ENCODE results near the gene MOB3C. TPM values are rescaled to one million over a fixed set of nuclear protein-coding genes. Genes with fewer than 3 reads are reported as not detected.

Gene MOB3C
- total RNA-seq, 2 experiments from 2014 or later, result 6.3 to 8.7 TPM

DNA sequence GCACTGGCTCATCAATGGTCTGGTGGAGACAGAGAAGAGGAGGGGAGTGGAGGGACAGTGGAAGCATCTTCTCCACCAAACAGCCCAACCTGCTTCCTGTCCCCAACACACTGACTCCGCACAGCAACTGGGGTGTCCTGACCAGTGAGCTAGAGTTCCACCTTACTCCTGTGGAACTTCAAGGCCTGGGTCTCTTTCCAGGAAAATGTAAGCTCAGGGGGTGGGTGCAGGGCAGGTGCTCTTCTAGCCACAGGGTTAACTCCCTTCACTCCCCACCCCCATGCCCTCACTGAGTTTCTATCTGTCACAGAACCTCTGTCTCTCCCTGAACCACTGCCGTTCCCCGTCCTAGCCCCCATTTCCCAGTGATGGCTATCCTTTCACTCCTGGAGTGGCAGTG lies 876 bp downstream of the MOB3C start:
- H3K4me3 Mint-ChIP-seq, result peak overlapping the region; percentile 88
- intact Hi-C loops (cut with micrococcal nuclease), result loop anchor here (5.0 to 10.0 kb wide), 2 partner anchors 52 to 109 kb away; partner anchors contain the start of gene ATPAF1
- H3K27ac Mint-ChIP-seq, result peak overlapping the region; percentile 91
- TF ChIP-seq, protein P1, sequence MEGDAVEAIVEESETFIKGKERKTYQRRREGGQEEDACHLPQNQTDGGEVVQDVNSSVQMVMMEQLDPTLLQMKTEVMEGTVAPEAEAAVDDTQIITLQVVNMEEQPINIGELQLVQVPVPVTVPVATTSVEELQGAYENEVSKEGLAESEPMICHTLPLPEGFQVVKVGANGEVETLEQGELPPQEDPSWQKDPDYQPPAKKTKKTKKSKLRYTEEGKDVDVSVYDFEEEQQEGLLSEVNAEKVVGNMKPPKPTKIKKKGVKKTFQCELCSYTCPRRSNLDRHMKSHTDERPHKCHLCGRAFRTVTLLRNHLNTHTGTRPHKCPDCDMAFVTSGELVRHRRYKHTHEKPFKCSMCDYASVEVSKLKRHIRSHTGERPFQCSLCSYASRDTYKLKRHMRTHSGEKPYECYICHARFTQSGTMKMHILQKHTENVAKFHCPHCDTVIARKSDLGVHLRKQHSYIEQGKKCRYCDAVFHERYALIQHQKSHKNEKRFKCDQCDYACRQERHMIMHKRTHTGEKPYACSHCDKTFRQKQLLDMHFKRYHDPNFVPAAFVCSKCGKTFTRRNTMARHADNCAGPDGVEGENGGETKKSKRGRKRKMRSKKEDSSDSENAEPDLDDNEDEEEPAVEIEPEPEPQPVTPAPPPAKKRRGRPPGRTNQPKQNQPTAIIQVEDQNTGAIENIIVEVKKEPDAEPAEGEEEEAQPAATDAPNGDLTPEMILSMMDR (IDR thresholded peaks at IDR 0.05), result no peak
- no peaks in the 10 kb centered on the region for H3K9me3 Mint-ChIP-seq
- H3K27me3 Mint-ChIP-seq, result no peaks in the 10 kb centered on the region
- H3K36me3 Mint-ChIP-seq (ENCODE audit: low read depth), result no peaks in the 10 kb centered on the region
- ChIA-PET POLR2A (interaction anchor here (0.7 to 6.4 kb wide), 6 partner anchors 8 to 312 kb away, joined by 3 to 55 read pairs (median 4); partner anchors contain the start of genes LRRC41, MKNK1 and UQCRH), CTCF (interaction anchor here (1.2 to 5.4 kb wide), 2 partner anchors 11 to 83 kb away, joined by 4 to 47 read pairs; partner anchors contain the start of gene MKNK1)
- H3K4me1 Mint-ChIP-seq (ENCODE audit: low read depth), result peaks cover 49% of the 10 kb centered on the region
- peak; percentile 48 for DNase-seq
- peak; percentile 43 for ATAC-seq

DNA sequence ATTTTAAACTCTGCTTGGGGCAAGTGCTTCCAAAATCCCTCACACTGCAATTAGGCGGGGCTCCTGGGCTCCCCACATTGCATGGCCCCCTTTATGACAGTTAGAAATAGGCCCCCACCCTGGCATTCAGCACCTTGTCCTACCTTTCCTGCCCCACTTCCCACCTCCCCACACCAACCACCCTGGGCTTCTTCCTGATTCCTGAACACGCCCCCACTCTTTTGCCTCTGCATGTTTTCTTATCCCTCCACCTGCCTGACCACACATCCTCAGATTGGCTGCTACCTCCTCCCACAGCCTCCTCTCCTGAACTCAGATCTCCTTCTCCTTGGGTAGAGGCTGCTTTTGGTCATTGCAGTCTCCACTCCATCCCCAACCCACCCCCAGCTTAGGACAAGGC lies 1.5 kb downstream of the MOB3C start:
- intact Hi-C loops (cut with micrococcal nuclease), result loop anchor here (5.0 to 10.0 kb wide), 2 partner anchors 52 to 110 kb away; partner anchors contain the start of gene ATPAF1
- ChIA-PET CTCF (interaction anchor here (1.4 to 5.4 kb wide), 2 partner anchors 11 to 100 kb away, joined by 3 to 47 read pairs; partner anchors contain the start of gene MKNK1), POLR2A (interaction anchor here (0.8 to 6.4 kb wide), 4 partner anchors 11 to 312 kb away, joined by 3 to 55 read pairs (median 4); partner anchors contain the start of genes LRRC41, MKNK1 and UQCRH)
- peaks cover 49% of the 10 kb centered on the region for H3K4me1 Mint-ChIP-seq (ENCODE audit: low read depth)
- ATAC-seq (no peak), DNase-seq (no peak)
- H3K27ac Mint-ChIP-seq, result peak overlapping the region; percentile 91
- no peaks in the 10 kb centered on the region for H3K27me3 Mint-ChIP-seq
- H3K9me3 Mint-ChIP-seq, result no peaks in the 10 kb centered on the region
- H3K36me3 Mint-ChIP-seq (ENCODE audit: low read depth), result no peaks in the 10 kb centered on the region
- peak overlapping the region; percentile 88 for H3K4me3 Mint-ChIP-seq
- TF ChIP-seq, protein P1 (IDR thresholded peaks at IDR 0.05), result no peak

DNA sequence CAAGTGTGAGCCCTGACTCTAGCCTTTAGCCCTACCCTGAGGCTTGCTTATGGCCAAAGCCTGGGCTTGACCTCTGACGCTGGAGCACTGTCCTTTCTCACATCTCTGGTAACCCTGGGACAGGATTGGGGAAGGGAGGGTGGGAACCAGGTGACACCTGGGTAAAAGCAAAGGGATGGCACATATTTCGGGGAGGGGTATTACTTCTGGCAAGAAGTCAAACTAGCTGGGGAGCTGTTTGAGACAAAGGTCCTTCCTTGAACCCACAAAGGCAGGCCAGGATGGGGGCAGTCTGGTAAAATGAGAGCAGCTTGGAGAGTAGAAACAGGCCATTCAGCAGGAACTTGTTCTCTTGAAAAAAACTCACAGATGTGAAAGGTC lies 2.0 kb downstream of the MOB3C start:
- ChIA-PET POLR2A (interaction anchor here (0.6 to 6.4 kb wide), 2 partner anchors 11 to 264 kb away, joined by 3 to 55 read pairs; partner anchors contain the start of gene MKNK1), CTCF (interaction anchor here (0.7 to 5.4 kb wide), 4 partner anchors 10 to 168 kb away, joined by 3 to 47 read pairs (median 4); partner anchors contain the start of gene MKNK1)
- Mint-ChIP-seq H3K27me3 (no peaks in the 10 kb centered on the region), H3K27ac (no peak overlapping the region), H3K36me3 (ENCODE audit: low read depth) (peaks cover under 1% of the 10 kb centered on the region), H3K9me3 (no peaks in the 10 kb centered on the region), H3K4me1 (ENCODE audit: low read depth) (peaks cover 49% of the 10 kb centered on the region), H3K4me3 (no peak overlapping the region)
- DNase-seq (no peak), ATAC-seq (no peak)
- TF ChIP-seq, protein P1 (IDR thresholded peaks at IDR 0.05), result no peak
- intact Hi-C loops (cut with micrococcal nuclease), result loop anchor here (10.0 kb wide), 1 partner anchor 110 kb away; no protein-coding TSS in a partner anchor

DNA sequence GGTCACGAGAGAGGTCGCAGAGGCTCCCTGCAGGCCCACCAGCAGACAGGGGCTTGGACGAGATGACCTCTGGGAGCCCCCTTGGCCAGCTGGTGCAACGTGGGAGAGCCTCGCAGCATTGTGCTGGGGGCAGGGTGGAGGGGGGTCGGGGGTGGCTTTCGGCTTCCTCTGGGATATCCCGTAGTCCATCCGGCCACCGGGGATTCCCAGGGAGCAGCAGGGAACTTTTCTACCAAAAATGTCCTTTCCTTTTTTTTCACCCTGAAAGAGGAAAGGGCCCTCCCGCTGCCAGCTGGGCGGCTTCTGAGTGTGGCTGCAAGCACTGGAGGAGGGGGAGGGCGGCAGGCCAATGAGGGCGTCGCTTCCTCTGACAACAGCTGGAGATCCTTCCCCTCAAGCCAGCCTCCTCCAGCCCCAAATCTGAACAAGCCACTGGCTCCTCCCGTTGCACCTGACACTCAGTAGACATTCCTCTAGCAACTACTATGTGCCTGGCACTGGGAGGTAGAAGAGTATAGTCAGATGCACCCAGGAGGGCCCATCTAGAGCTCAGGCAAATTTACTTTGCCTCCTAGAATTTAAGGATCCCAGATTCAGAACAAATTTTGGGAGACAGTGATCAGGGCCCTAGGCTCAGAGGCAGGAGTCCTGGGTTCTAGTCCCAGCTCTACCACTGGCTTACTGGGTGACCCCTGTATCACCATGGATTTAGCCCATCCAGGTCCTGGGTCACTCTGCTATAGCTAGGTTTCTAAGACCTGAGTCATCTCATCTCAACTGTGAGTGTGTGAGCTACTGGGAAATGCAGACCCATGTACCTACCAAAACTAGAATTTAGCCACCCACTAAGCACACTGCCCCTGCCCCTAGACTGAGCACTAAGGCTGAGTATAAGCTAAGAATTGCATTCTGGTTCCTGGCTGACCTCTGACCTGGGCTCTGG lies 2.7 kb downstream of the MOB3C start:
- Mint-ChIP-seq H3K9me3 (no peaks in the 10 kb centered on the region), H3K36me3 (ENCODE audit: low read depth) (peaks cover 5% of the 10 kb centered on the region), H3K4me1 (ENCODE audit: low read depth) (peaks cover 47% of the 10 kb centered on the region), H3K27me3 (no peaks in the 10 kb centered on the region), H3K4me3 (no peak overlapping the region), H3K27ac (no peak overlapping the region)
- CTCF ChIA-PET, result interaction anchor here (0.6 to 5.4 kb wide), 5 partner anchors 10 to 167 kb away, joined by 3 to 47 read pairs (median 3); partner anchors contain the start of gene MKNK1
- TF ChIP-seq, protein P1 (IDR thresholded peaks at IDR 0.05), result no peak
- peak; percentile 62 for DNase-seq
- POLR2A ChIA-PET, result interaction anchor here (0.6 to 6.4 kb wide), 2 partner anchors 10 to 264 kb away, joined by 3 to 55 read pairs; partner anchors contain the start of gene MKNK1
- intact Hi-C loops (cut with micrococcal nuclease), result loop anchor here (10.0 kb wide), 1 partner anchor 111 kb away; no protein-coding TSS in a partner anchor
- peak; percentile 37 for ATAC-seq
